Transverse colon (tissue), 4 donors: ENCODE data around the gene RIMBP2. TPM values are rescaled to one million over a fixed set of nuclear protein-coding genes. Genes with fewer than 3 reads are reported as not detected.

Experiments
- DNase-seq: peaks from one replicate; pipeline ENCODE4 v3.0.0-alpha.2; 2019
- H3K27ac ChIP-seq, 4 donors: fragments of 200-600 bp; sonication (generic); 2 replicates each; pipeline ENCODE4 v1.5.1; 2016 to 2018; ENCODE audit warnings: inconsistent platforms in 4 of 4
- H3K27me3 ChIP-seq: fragments of 200-600 bp; sonication (generic); 2 replicates; pipeline ENCODE4 v1.5.1; 2017; ENCODE audit warnings: inconsistent platforms
- H3K36me3 ChIP-seq, 4 donors: fragments of 200-600 bp; sonication (generic); 2 replicates each; pipeline ENCODE4 v1.5.1; 2017 to 2019; ENCODE audit warnings: inconsistent platforms in 4 of 4
- H3K4me1 ChIP-seq, 4 donors: fragments of 200-600 bp; sonication (generic); 2 replicates each; pipeline ENCODE4 v1.5.1; 2017 to 2020; ENCODE audit warnings: inconsistent platforms in 4 of 4
- H3K4me3 ChIP-seq, 4 donors: fragments of 200-600 bp; sonication (generic); 1 replicate in 1 of 4; 2 replicates in 3 of 4; pipeline versions ENCODE4 v1.5.1 to v1.6.1; 2017 to 2019; ENCODE audit warnings: inconsistent platforms in 4 of 4
- H3K9me3 ChIP-seq, 2 donors: fragments of 200-600 bp; sonication (generic); 2 replicates each; pipeline ENCODE4 v1.5.1; 2017 to 2019; ENCODE audit warnings: inconsistent platforms in 2 of 2
- EP300 ChIP-seq: sonication (generic); formaldehyde crosslinking; IDR thresholded peaks from one replicate; pipeline ENCODE4 v1.6.1; 2017; ENCODE audit warnings: antibody characterized with exemption, low read depth
- POLR2A ChIP-seq: fragments of 450-650 bp; IDR thresholded peaks from one replicate; pipeline ENCODE4 v1.6.1; 2016; ENCODE audit warnings: antibody characterized with exemption, mild to moderate bottlenecking, moderate library complexity
- POLR2AphosphoS5 ChIP-seq, 3 donors: sonication (generic); formaldehyde crosslinking; IDR thresholded peaks; one replicate each; pipeline ENCODE4 v1.6.1; 2016; ENCODE audit warnings: antibody characterized with exemption in 3 of 3
- whole genome bisulfite sequencing, 2 donors: methylation state at CpG; one replicate each; pipeline ENCODE4 v1.1.5; 2018; ENCODE audit warnings: low coverage in 1 of 2; 5-methylcytosine and 5-hydroxymethylcytosine counted together
- in situ Hi-C, 4 donors: fragments of 200-750 bp; cut with MboI; loops; one replicate each; pipeline versions ENCODE4 v1.15.0 to v1.15.1; 2017; ENCODE audit warnings: low sequenced_read_pairs in 3 of 4, low pct_ligation_motif_present in 1 of 4, low pct_unique_long_range_greater_than_20kb in 1 of 4
- intact Hi-C: fragments of 100-400 bp; cut with DNase I; formaldehyde crosslinking; loops from one replicate; pipeline ENCODE4 v1.15.1; 2023; ENCODE audit warnings: low total_unique reads
- total RNA-seq, 4 donors: library from RNA; depleted of rRNA; stranded (reverse); fragments of >200 nt; gene quantifications; one replicate each; pipeline ENCODE4 v1.1.0, GENCODE V29; 2016
- TF ChIP-seq, protein P1 (sequence below), 5 experiments: fragments of 200-600 bp in 3 of 5; fragments of 450-650 bp in 2 of 5; sonication (generic) in 3 of 5; IDR thresholded peaks; 1 replicate in 2 of 5; 2 replicates in 3 of 5; pipeline ENCODE4 v1.5.1; 2016 to 2017; ENCODE audit warnings: antibody characterized with exemption in 5 of 5, inconsistent platforms in 3 of 5, mild to moderate bottlenecking in 2 of 5, moderate library complexity in 1 of 5

The RIMBP2 gene
- total RNA-seq, 4 donors from 2014 or later: 2.9 to 17.3 (median 4.3) TPM

DNA sequence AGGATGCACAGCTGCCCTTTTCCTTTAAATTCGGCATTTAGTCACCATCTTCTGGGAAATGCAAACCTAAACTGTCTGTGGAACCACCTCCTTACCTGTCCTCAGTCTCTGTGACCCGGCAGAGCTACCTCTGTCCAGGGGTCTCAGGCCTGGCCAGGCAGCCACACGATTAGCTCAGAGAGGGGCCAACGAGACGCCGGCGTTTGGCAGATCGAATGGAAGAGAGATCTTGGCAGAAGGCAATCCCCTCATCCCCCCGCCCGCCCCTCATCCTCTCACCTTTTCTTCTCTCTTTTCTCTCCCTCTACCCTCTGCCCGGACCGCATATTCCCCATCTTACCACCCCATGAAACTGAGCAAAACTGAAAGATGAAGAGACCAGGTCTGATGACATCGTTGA lies 277.4 kb downstream of the RIMBP2 start:
- Histone ChIP-seq H3K36me3 (no peaks in the 10 kb centered on the region), H3K9me3 (no peaks in the 10 kb centered on the region), H3K4me1 (no peaks in the 10 kb centered on the region), H3K27me3 (no peaks in the 10 kb centered on the region), H3K27ac (no peak overlapping the region), H3K4me3 (no peak overlapping the region)
- no peak for TF ChIP-seq POLR2AphosphoS5 (IDR thresholded peaks at IDR 0.05)
- TF ChIP-seq, protein P1, sequence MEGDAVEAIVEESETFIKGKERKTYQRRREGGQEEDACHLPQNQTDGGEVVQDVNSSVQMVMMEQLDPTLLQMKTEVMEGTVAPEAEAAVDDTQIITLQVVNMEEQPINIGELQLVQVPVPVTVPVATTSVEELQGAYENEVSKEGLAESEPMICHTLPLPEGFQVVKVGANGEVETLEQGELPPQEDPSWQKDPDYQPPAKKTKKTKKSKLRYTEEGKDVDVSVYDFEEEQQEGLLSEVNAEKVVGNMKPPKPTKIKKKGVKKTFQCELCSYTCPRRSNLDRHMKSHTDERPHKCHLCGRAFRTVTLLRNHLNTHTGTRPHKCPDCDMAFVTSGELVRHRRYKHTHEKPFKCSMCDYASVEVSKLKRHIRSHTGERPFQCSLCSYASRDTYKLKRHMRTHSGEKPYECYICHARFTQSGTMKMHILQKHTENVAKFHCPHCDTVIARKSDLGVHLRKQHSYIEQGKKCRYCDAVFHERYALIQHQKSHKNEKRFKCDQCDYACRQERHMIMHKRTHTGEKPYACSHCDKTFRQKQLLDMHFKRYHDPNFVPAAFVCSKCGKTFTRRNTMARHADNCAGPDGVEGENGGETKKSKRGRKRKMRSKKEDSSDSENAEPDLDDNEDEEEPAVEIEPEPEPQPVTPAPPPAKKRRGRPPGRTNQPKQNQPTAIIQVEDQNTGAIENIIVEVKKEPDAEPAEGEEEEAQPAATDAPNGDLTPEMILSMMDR (IDR thresholded peaks at IDR 0.05): no peak
- TF ChIP-seq POLR2A: no peak
- no peak for TF ChIP-seq EP300
- WGBS, 2 donors: 84 to 95% methylated on average over 3 to 13 of the region's 13 CpGs
- intact Hi-C loops: no loop called here
- in situ Hi-C loops: no loop called here
- no peak for DNase-seq

DNA sequence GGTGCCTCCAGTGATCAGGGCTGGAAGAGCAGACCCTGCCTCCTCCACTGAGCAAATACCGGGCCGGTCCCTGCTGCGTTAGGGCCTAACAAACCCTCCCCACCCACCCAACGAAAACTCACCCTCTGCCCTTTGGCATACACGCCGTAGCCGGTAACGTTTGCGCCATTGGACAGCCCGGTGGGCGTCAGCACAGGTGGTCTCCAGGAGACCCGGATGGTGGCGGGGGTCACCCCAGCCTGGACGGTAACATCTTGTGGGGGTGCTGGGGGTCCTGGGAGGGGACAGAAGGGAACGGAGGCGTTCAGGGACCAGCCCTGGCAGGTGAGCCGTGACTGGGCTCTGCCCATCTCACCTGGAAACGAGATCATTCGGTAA lies 277.9 kb downstream of the RIMBP2 start:
- intact Hi-C loops (no loop called here), in situ Hi-C loops (no loop called here)
- no peaks in the 10 kb centered on the region for H3K9me3 ChIP-seq
- H3K36me3 ChIP-seq: no peaks in the 10 kb centered on the region
- 94 to 99% methylated on average over 13 to 19 of the region's 19 CpGs for WGBS, 2 donors
- H3K27me3 ChIP-seq: no peaks in the 10 kb centered on the region
- H3K4me1 ChIP-seq: no peaks in the 10 kb centered on the region
- TF ChIP-seq POLR2AphosphoS5 (IDR thresholded peaks at IDR 0.05) (no peak), POLR2A (no peak), EP300 (no peak)
- TF ChIP-seq, protein P1 (IDR thresholded peaks at IDR 0.05): no peak
- no peak for DNase-seq
- H3K27ac ChIP-seq: no peak overlapping the region
- no peak overlapping the region for H3K4me3 ChIP-seq

- DNase-seq: no peak
- Histone ChIP-seq H3K36me3 (no peaks in the 10 kb centered on the region), H3K9me3 (no peaks in the 10 kb centered on the region), H3K4me3 (no peak overlapping the region), H3K27me3 (no peaks in the 10 kb centered on the region), H3K27ac (no peak overlapping the region), H3K4me1 (no peaks in the 10 kb centered on the region)
- WGBS, 2 donors: 96% methylated on average over 11 of the region's 16 CpGs; no CpG with 5 or more reads in 1 of the 2 donors
- intact Hi-C loops: no loop called here
- no peak for TF ChIP-seq EP300
- no peak for TF ChIP-seq POLR2A
- TF ChIP-seq, protein P1 (IDR thresholded peaks at IDR 0.05): no peak
- no peak for TF ChIP-seq POLR2AphosphoS5 (IDR thresholded peaks at IDR 0.05)
- in situ Hi-C loops: no loop called here
Measured at GRCh38 chr12:130437555-130438242, 278.4 kb downstream of the RIMBP2 start.

DNA sequence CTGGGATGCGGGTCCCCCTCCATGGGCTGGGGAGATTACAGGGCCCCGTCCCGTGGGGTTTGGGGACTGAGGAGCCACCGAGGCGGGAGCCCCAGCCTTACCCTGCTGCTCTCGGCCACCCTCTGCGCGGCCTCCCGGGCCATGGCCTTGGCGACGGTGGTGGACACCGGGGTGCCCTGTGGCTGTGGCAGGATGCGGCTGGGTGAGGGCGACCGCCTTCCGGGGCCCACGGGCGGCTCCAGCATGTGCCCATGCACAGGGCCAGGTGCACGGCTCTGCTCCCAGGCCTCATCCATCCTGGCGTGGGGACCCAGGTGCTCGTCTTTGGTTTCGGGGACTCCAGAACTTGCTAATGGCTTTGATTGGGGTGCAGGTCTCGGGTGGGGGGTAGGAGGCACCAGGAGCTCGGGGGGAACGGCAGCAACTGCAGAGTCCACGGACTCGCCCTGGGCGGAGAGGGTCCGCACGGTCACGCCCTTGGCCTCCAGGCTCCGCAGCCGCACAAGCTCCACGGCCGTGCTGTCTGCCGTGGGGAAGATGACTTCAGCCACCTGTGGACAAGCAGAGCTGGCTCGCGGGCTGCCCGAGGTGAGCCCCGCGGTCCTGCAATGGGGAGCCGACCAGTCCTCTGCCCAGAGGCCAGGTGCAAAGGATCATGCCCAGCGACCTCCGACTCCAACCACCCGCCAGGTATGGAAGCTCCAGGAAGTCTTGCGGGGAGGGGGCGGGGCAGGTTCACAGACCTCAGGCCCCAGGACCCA lies 279.2 kb downstream of the RIMBP2 start:
- intact Hi-C loops (no loop called here), in situ Hi-C loops (no loop called here)
- TF ChIP-seq, protein P1 (IDR thresholded peaks at IDR 0.05): no peak
- TF ChIP-seq EP300 (no peak), POLR2A (no peak), POLR2AphosphoS5 (IDR thresholded peaks at IDR 0.05) (no peak)
- no peak for DNase-seq
- no peaks in the 10 kb centered on the region for H3K36me3 ChIP-seq
- no peaks in the 10 kb centered on the region for H3K9me3 ChIP-seq
- 93% methylated on average over 43 of the region's 47 CpGs; no CpG with 5 or more reads in 1 of the 2 donors for WGBS, 2 donors
- H3K4me3 ChIP-seq: no peak overlapping the region
- H3K4me1 ChIP-seq: no peaks in the 10 kb centered on the region
- no peak overlapping the region for H3K27ac ChIP-seq
- H3K27me3 ChIP-seq: no peaks in the 10 kb centered on the region
